OCI-LY7 (cell line): ENCODE results near the gene HOTAIR.

Experiments used
- EZH2phosphoT487 ChIP-seq: fragments of 200-600 bp; sonication (generic); IDR thresholded peaks from 2 replicates; pipeline ENCODE4 v1.6.1; 2018; ENCODE audit warnings: low read depth, borderline replicate concordance, mild to moderate bottlenecking, mixed run types, antibody characterized with exemption, low read length, moderate library complexity, mixed read lengths
- TF ChIP-seq, protein P1 (sequence below): fragments of 200-600 bp; sonication (generic); conservative IDR thresholded peaks from 2 replicates; pipeline ENCODE4 v1.5.1; 2014; ENCODE audit warnings: mild to moderate bottlenecking, antibody characterized with exemption, low read length, moderate library complexity, mixed read lengths

DNA sequence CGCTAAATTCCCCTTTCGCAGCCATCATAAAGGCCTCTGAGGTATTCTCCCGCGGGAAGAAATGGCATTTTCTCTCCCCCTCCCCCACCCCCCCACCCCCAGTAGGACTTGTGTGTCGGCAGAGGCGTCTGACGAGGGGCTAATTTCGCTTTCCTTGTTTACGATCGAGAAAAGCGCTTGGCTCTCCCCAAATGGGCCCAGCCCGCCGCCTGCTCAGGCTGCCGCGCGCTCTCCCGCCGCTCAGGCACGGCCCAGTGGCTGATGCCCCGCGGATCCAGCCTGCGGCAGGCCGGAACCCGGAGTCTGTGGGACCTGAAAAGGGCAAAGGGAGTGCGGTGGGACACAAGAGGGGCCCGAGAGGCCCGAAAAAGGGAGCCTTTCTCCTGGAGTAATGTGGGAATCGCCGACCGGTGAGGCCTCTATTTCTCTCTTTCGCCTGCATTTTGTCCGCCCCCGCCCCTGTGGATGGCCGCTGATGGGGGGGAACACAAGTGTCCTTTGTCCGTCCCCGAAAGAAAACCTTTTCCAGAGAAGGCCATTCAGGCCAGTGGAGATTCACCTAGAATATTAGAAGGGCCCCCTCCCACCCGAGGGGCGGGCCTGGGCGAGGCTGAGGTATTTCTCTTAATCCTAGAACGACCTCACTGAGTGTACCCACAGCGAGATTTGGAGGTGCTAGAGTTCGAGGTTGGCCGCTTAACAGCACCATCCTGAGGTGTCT, 44.5 kb upstream of the HOTAIR start:
- TF ChIP-seq, protein P1, sequence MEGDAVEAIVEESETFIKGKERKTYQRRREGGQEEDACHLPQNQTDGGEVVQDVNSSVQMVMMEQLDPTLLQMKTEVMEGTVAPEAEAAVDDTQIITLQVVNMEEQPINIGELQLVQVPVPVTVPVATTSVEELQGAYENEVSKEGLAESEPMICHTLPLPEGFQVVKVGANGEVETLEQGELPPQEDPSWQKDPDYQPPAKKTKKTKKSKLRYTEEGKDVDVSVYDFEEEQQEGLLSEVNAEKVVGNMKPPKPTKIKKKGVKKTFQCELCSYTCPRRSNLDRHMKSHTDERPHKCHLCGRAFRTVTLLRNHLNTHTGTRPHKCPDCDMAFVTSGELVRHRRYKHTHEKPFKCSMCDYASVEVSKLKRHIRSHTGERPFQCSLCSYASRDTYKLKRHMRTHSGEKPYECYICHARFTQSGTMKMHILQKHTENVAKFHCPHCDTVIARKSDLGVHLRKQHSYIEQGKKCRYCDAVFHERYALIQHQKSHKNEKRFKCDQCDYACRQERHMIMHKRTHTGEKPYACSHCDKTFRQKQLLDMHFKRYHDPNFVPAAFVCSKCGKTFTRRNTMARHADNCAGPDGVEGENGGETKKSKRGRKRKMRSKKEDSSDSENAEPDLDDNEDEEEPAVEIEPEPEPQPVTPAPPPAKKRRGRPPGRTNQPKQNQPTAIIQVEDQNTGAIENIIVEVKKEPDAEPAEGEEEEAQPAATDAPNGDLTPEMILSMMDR: no peak
- no peak for TF ChIP-seq EZH2phosphoT487
